Spleen (tissue), 7 donors: ENCODE measurements around the gene CUX1.

Experiments
- POLR2A ChIP-seq, 3 donors: fragments of 450-650 bp; IDR thresholded peaks; one replicate each; pipeline ENCODE4 v1.5.1; 2017; ENCODE audit warnings: antibody characterized with exemption in 3 of 3, mild to moderate bottlenecking in 1 of 3
- TF ChIP-seq, protein P1 (sequence below), 11 experiments: fragments of 200-600 bp in 7 of 11; fragments of 450-650 bp in 4 of 11; sonication (generic) in 4 of 11; IDR thresholded peaks in 8 of 11; conservative IDR thresholded peaks in 3 of 11; 1 replicate in 7 of 11; 2 replicates in 4 of 11; pipeline versions ENCODE4 v1.4.0 to v1.8.0; 2016 to 2021; ENCODE audit warnings: antibody characterized with exemption in 11 of 11, inconsistent platforms in 4 of 11, mild to moderate bottlenecking in 1 of 11
- donor health status: DM: no; HTN: no; CAD: no; lungs with moderate emphysema.
- donor health status: DM: no; HTN: no; CAD: no.
- donor health status: DM: no; HTN: no; CAD: no.

DNA sequence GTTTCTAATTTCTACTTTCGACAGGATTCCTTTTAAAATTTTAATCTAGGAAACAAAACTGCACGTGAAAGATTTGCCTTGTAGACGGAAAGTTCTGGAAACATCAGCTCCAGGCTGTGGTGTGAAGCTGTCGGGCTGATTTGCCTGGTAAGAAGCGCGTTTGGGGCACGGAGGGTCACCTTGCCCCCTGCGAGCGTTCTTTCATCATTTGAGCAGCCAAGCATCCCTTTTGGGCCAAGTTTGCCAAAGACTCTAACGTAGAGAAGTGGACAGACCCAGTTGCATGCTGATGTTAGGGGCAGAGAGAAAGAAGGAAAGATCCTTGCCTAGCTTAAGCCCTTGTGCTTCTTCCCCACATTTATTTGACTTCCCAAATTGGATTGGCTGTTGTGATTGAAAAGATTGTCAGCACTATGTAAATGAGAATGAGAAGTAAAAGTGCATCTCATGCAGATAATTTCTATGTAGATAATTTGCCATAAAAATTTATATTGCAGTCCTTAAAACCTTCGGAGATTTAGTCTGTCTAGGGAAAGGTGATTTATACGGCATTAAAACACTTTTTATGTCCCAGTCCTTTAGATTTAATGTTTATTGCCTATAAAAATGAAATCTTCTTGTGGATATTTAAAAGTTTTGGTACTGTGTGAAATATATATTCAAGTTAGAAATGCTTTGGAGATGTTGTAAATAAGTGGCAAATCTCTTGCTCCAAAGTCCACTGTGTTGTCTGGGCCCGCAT lies 76.1 kb downstream of the CUX1 start:
- TF ChIP-seq, protein P1, sequence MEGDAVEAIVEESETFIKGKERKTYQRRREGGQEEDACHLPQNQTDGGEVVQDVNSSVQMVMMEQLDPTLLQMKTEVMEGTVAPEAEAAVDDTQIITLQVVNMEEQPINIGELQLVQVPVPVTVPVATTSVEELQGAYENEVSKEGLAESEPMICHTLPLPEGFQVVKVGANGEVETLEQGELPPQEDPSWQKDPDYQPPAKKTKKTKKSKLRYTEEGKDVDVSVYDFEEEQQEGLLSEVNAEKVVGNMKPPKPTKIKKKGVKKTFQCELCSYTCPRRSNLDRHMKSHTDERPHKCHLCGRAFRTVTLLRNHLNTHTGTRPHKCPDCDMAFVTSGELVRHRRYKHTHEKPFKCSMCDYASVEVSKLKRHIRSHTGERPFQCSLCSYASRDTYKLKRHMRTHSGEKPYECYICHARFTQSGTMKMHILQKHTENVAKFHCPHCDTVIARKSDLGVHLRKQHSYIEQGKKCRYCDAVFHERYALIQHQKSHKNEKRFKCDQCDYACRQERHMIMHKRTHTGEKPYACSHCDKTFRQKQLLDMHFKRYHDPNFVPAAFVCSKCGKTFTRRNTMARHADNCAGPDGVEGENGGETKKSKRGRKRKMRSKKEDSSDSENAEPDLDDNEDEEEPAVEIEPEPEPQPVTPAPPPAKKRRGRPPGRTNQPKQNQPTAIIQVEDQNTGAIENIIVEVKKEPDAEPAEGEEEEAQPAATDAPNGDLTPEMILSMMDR (IDR thresholded peaks at IDR 0.05 in 8 of 11, conservative IDR thresholded peaks at IDR 0.05 in 3 of 11), result no peak
- TF ChIP-seq POLR2A (IDR thresholded peaks at IDR 0.05), result no peak
